Suppressor macrophage treated with lipopolysaccharide for 1 hour (primary cell): ENCODE results near the gene TPD52L2.
"Not testable (repeated sequence)": the region's sequence is repeated elsewhere in the genome, so short reads cannot be mapped to it uniquely, and the experiment has no call there.

Experiments
- DNase-seq, 3 donors: peaks; one replicate each; pipeline ENCODE4 v3.0.0-alpha.2; 2020 to 2022

TPD52L2 gene

DNA sequence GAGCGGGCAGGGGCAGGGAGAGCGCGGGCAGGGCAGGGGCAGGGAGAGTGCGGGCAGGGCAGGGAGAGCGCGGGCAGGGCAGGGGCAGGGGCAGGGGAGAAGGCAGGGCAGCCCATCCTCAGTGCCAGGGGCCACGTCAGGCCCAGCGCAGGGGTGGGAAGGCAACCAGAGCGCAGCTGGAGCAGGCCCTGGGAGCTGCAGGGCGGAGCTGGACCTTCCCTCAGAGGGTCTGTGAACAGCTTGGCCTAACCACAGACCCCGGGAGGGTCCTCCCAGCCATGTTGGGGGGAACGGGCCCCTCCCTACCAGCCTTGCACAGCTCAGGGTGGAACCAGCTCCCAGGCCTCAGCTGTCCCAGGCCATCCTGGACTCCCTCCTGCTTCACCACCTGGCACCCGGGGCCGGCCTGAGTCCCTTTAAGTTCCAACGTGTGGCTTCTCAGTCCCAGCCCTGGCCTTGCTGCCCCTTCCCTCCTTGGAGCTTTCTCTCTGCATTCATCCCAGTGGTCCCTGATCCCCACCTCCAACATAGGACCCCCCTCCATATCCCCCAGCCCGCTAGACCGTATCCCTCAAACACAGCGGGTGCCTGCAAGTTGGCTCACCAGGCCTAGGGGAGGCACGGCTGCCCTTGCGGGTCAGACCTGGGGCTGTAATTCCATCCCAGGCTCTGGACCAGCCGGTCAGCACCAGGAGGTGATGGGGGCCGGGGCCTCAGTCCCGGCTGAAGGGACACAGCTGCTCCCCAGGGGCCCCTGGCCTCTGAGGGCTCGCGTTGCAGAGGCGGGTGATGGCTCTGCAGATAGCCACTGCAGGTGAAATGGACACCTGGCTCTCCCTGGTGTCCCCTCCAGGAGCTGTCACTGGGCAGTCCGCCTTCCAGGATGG is 28.4 kb upstream of the TPD52L2 start:
- DNase-seq, result no peak

DNA sequence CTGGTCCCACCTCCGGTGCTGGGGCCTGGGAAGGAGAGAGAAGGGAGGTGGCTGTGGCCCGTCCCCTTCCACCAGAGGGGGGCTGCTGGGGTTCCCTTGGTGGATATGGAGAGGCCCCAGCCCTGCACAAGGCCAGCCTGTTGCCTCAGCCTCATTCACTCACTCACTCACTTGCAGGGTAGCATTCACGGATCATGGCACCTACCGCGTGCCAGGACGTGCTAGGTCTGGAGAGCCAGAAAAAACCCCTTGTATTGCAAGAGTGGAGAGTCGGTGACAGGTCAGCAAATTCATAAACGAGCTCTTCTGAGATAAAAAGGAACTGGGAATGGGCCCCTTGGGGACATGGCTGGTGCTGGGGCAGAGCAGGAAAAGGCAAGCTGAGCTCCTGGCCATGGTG is 27.6 kb upstream of the TPD52L2 start:
- peak; percentile 82 to 86 (median 85) for DNase-seq

DNA sequence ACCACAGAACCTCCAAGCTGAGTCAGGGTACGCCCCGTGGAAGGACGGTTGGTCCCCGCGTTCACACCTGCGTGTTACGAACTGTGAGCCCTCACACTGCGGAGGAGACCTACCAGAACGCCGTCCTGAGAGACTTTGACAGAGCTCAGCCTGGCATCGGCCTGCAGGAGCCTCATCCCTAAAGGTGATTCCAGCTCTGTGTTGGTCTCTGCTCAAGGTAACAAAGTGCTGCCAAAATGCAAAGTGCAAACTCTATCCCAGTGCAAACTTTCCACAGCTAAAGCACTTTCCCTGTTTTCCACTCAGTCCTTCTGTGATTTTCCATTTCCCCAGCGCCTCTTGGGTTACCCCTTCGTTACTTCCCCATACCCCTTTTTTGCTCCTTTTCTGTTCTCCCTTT is 25.4 kb upstream of the TPD52L2 start:
- no peak for DNase-seq

GRCh38 chr20:63840405-63840828 is 24.7 kb upstream of the TPD52L2 start:
- no peak for DNase-seq

DNA sequence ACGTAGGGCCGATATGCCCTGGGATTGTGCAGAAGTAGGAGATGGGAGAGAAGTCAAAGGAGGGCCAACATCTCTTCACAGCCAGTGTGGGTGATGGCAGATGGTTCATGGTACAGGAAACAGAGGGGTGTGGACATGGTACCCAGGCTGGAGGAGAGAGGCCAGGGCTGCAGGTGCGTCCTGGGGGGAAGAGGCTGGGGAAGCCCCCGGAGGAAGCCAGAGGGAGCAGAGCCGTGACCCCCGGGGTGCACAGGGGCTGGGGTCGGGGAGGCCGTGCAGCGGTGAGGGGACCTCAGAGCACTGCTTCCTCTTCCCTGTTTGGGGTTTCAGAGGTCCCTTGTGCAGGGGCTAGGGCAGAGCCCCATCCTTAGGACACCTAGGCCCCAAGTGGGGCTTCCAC is 22.8 kb upstream of the TPD52L2 start:
- no peak for DNase-seq

- no peak for DNase-seq
Observed at GRCh38 chr20:63843222-63843621, 21.8 kb upstream of the TPD52L2 start.

DNA sequence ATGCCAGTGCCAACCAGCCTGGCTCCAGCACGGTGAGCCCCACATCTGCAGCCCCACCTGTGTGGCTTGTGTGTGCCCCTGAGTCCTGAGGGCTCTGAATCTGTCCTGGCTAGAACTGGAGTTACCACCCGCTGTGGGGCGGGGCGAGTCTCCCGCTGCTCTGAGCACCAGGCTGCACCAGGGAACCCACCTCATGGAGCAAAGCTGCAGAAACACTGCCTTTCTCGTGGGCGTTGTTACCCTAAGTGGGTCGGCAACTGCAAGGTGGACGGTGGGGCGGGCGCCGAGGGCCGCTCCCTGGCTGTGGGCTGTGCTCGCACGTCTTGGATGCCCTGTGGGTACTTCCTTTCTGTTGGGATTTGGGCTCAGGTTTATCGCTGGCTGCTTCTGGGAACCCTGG is 21.3 kb upstream of the TPD52L2 start:
- DNase-seq, result no peak

DNA sequence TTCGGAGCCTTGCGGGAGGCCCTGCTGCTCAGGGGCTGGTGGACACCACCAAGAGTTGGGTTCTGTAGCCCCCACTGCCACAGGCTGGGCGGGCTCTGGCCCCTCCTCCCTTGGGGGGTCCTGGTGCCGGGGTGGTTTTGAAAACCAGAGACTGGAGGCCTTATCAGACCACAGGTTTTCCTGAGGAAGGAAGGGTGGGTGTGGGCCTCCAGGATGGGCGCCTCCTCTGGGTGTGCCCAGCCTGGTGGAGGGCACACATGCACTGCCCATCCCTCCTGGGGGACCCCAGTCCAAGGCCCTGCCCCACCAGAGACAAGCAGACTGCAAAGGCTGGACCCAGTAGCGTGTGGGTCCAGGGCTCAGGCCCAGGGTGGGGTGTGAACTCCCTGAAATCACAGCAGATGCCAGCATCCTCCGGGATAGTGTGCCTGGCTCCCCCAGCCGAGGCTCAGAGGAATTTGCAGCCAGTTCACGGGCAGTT is 20.5 kb upstream of the TPD52L2 start:
- no peak for DNase-seq

- peak in 1 of 3 donors; percentile 29 for DNase-seq
Observed at GRCh38 chr20:63846128-63846771, 18.8 kb upstream of the TPD52L2 start.

GRCh38 chr20:63846888-63847236 is 18.2 kb upstream of the TPD52L2 start:
- DNase-seq, result no peak

DNA sequence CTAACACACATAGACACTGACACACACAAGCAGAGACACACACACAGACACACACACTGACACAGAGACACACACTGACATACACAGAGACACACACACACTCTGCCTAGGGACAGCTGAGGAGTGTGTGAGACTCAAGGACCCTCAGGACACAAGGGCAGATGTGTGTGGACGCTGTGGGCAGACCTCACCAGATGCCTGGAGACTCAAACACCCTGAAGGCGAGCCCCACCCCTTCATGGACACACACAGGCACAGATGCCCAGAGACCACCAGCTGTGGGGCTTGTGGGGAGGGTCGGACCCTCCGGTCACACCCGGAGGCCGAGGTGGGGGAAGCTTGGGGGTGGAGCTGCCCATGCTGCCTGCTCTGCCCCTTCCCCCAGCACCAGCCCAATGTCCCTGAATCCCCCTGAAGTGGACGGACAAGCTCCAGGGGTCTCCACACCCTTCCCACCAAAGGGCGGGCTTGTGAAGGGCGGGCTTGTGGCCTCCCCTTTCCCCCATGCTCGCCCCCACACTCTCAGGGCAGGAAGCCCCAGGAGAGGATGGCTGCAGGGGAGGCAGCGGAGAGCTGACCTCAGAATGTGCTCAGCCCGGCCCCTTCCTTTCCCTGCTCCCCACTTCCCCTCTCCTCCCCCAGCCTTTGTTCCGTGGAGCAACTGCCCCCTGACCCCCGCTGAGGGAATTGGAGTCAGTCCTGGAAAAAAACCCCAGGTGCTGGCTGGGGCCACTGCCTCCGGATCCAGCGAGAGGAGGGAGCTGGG is 17.6 kb upstream of the TPD52L2 start:
- DNase-seq, result peak; percentile 46 to 62 (median 49)

GRCh38 chr20:63848003-63848911 is 16.8 kb upstream of the TPD52L2 start:
- peak in 2 of 3 donors; percentile 22 to 42 for DNase-seq

GRCh38 chr20:63850689-63851547 is 14.2 kb upstream of the TPD52L2 start:
- DNase-seq, result peak; percentile 81 to 83 (median 83)

GRCh38 chr20:63851548-63851943 is 13.5 kb upstream of the TPD52L2 start:
- DNase-seq, result not testable (repeated sequence)

GRCh38 chr20:63853733-63854068 is 11.4 kb upstream of the TPD52L2 start:
- not testable (repeated sequence) for DNase-seq

DNA sequence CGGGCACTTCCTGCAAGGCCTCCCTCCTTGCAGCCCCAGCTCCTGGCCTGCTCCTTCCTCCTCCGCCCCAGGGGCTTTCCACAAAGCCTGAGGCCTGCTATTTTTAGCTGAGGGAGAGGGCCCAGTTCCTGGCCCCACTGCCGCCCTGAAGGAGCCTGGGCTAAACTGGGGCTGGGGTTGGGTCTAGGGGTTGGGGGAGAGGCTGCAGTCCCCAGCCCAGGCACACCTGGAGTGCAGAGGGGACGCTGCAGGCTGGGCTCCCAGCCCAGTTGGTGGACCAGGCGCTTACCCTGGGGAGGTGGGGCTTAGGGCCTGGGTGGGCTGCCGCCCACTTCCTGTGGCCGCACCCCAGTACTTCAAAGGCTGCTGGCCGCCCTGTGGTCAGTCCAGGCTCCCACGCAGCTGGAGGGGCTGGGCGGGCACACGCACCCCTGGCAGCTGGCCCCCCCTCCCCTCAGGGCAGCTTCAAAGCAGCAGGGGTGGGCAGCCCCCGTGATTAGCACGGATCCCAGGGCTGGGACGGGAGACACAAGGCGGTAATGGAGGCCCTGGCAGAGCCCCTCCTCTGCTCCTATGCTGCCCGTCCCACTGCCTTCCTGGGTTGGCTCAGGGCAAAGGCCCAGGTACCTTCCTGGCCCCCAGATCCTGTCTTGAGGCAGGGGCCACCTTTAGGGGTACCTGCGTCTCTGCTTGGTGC is 10.9 kb upstream of the TPD52L2 start:
- peak; percentile 82 to 90 (median 85) for DNase-seq

GRCh38 chr20:63854766-63855362 is 10.2 kb upstream of the TPD52L2 start:
- peak; percentile 9 to 25 (median 17) for DNase-seq

DNA sequence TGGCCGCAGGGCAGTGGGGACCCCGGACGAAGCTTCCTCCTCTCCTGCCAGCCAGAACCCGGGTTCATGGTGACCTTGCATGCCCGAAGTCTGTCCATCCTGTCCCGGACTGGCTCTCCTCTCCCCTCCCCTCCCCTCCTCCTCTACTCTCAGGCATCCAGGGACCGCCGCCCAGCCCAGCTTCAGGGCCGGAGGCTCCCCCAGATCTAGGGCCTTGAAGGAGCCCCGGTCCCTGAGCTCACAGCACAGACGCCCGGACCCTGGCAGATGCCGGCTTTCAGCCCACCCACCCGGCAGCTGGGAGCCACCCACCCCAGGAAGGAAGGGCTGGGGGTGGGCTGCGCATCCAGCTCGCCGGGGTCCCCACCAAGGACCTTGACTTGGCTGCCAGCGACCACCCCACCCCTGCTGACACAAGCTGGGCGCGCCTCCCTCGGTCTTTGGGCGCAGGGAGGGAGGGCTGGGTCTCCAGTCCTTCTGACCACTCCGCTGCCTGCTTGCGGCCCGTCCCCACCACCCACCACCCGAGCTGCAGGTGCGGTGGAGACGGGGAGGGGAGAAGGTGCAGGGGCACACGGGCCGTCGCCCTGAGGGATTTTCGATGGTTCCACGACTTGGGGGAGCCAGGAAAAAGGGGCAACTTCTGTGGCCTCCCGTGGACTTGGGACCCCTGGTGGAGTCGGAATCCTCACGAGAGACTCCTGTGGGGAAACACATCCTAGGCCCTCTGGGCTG is 9.5 kb upstream of the TPD52L2 start:
- no peak for DNase-seq

DNA sequence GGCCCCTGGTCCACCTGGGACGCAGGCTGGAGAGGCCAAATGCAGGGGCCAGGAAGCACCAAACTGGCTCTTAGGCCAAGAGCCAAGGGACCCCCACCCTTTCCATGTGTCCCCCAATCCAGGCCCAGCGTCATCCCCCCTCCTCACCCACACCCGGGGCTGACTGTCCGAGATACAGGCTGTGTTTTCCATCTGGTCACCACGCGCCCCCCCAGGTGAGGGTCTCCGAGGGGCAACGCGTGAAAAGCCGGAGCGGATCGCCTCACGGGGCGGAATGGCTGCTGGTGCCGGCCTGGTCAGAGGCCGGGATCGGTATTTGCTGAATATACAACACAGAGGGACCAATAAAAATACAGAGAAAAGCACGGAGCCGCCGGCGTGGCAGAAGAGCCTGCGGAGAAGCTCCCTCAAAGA is 9.0 kb upstream of the TPD52L2 start:
- DNase-seq, result no peak
